NCI-H2171 (cell line): ENCODE data around the gene NENF.

Experiments used
- DNase-seq: peaks from one replicate; lab custom pipeline; 2025; lab: John Stamatoyannopoulos, UW

The NENF gene

DNA sequence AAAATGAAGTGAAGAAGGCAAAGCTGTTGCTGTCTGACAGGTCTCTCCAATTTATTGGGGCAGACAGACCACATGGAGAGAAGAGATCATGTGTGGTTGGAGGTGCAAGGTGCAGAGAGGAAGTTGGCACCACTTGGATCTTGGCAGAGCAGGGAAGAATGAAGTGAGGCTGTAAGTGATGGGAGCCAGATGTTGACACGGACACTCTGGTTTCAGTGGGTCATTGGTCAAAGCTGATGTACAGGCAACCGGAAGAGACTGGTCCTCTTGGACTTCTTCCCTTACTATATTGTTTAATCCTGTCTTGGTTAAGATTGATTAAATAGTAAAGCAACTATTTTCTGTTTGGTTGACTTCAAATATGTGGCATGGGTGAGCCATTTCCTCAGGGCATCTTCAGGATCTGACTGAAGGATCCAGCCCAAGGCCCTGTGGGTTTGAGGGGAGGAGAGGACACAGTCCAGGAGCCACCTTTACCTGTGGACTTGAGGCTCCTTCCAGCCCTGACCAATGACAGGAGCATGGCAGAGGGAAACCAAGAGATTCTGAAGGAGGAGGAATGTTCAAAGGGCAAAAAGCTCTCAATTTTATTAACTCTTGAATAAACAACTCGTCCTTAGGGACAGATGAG, 49.4 kb downstream of the NENF start:
- no peak for DNase-seq

GRCh38 chr1:212482637-212483441, 50.1 kb downstream of the NENF start:
- no peak for DNase-seq

DNA sequence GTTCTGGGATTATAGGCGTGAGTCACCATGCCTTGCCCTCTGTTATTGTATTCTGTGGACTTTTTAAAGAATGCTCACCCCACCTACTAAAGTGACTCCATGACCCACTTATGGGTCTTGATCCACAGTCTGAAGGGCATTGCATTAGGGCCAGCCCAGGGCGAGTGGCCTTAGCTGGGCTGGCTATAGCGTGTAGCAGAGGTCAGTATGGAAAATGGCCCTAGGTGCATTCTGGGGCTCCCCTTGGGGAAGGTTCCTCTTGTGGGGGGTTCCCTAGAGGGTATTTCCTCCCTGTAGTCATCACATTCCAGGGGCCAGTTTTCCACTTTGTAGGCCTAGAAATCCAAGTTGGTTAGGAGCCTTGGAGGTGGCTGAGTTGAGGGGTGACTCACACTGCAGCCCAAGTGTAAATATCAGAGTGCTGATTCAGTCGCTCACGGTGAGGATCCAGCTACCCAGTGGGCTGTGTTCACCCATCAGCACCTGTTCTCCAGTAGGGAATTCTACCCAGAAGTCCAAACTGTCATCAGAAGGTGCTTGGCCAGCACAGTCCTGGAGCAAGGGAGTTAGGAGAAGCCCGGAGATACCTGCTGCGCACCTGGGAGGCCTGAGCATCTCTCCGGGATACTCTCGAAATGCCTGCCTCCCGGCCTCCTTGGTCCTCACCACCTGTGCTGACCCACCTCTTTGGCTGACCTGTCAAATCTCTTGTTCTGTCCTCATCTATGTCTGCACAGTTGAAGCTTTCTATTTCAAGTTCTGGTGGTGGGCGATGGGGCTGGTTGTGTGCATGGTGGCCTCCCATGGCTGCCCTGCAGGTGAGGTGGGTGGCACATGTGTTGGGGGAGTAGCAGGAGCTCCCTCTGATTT, 52.2 kb downstream of the NENF start:
- DNase-seq = no peak

GRCh38 chr1:212485571-212485912, 52.8 kb downstream of the NENF start:
- no peak for DNase-seq

DNA sequence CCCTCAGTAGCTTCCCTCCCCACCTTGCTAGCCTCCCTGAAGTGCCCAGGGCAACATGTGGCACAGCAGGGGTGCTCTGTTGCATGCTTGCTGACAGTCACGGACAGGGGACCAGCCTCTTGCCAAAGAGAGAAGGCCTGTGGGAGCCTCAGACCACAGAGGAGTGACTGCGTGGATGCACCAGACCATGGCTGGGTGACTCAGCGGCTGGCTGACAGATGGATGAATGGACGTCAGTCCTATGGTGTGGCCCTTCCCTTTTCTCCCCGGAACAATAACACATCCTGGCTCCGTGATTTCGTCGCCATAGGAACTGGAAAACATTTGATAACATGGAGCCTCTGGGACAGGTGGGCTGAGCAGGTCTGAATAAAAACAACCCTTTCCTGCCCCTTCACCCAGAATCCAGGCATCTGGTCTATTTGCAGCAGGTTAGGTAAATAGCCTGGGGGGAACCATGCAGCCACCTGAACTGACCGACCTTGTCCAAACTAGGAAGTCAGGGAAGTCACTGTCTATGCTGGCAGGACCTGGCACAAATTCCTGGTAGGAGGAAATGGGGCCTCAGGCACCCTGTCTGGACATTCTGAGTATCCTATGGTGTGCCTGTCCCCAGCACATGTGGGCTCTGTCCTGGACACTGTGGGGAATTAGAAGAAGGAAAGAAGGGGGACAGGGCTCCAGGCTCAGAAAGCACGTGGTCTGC, 53.3 kb downstream of the NENF start:
- DNase-seq = peak; percentile 65

- DNase-seq = peak; percentile 18
Measured at GRCh38 chr1:212486619-212486975, 53.9 kb downstream of the NENF start.

DNA sequence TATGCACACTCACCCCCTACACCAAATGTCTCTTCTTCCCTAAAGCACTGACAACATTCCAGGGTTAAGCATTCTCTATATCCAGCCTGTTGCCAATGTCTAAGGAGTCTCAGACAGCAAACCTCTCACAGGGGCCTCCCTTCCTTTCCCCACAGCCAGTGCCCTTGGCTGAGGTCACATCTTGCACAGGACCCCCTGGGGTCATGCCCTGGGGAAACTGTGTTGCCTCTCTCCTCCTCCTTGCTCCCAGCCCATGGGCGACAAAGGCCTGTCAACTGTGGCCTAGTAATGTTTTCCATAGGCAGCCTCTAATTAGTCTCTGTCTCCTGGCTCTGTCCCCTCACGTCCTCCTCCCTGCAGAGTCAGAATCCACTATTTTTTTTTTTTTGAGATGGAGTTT, 54.6 kb downstream of the NENF start:
- no peak for DNase-seq

- no peak for DNase-seq
Measured at GRCh38 chr1:212487774-212488435, 55.2 kb downstream of the NENF start.

GRCh38 chr1:212488436-212489283, 55.9 kb downstream of the NENF start:
- DNase-seq = no peak

DNA sequence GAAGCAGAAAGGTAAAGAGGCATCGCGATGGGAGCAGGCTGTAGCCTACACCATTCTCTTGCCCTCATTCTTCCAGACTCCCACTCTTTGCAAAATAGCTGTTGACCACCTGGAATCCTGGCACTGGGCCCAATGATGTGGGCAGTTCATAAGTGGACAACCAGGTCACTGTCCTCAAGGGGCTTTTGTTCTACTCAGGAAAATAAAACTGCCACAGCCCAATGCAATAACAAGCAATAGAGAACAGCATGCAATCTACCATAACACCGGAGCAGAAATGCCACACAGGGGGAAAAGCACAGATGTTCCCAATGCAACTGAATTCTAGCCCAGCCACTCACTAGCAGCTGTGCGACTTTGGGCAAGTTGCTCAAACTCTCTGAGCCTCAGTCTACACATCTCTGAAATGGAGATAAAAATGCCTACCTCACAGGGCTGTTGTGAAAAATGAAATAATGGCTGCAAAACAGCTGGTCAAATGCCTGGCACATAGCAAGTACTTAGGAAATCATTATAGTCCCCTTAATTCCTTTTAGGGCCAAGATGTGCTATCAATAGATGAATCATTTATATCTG, 56.7 kb downstream of the NENF start:
- no peak for DNase-seq

GRCh38 chr1:212490276-212490675, 57.6 kb downstream of the NENF start:
- DNase-seq = no peak

DNA sequence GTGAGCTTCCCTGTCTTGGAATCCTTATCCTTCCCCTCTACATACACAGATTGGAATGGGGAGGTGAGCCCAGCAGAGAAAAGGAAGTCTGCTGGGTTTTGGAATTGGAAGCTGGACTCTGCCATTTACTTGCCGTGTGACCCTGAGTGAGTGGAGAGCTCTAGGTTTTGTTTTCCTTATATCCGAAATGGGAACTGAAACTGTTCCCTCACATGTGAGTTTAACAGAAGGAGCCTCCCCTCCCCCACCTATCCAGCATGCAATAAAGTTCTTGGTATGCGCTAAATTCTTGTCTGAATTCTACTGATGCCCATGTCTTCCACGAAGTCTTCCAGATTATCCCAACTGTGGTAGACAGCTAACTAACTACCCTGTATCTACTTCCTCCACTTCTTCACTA, 58.7 kb downstream of the NENF start:
- DNase-seq = no peak
